Fibroblast of lung (primary cell): ENCODE data around the gene ROBO4.

ENCODE experiments used
- CTCF ChIP-seq, 2 donors: IDR thresholded peaks in 1 of 2; conservative IDR thresholded peaks in 1 of 2; 1 replicate in 1 of 2; 2 replicates in 1 of 2; pipeline ENCODE4 v1.5.1; 2011 to 2012; ENCODE audit warnings: low read length in 2 of 2, control low read depth in 1 of 2, inconsistent platforms in 1 of 2, low read depth in 1 of 2, mild to moderate bottlenecking in 1 of 2
- EZH2 ChIP-seq: IDR thresholded peaks from 2 replicates; pipeline ENCODE4 v1.5.1; 2012; ENCODE audit warnings: low read length, control low read depth, mild to moderate bottlenecking; ENCODE audit errors: missing control alignments

- TF ChIP-seq CTCF (conservative IDR thresholded peaks at IDR 0.05 in 1 of 2, IDR thresholded peaks at IDR 0.05 in 1 of 2; ENCODE audit: low read depth in 1 of 2, low read length in 2 of 2) = no peak
- TF ChIP-seq EZH2 = no peak
Measured at GRCh38 chr11:124841840-124842239, 55.8 kb downstream of the ROBO4 start.
